H1 (cell line): ENCODE results near the gene MAPT. TPM values are rescaled to one million over a fixed set of nuclear protein-coding genes. Genes with fewer than 3 reads are reported as not detected.

Source experiments
- CEBPB ChIP-seq: IDR thresholded peaks from 2 replicates; pipeline ENCODE4 v1.6.1; 2012; ENCODE audit warnings: low read depth, low read length
- KDM1A ChIP-seq: fragments of 200-600, 300-600 bp; sonication (generic); IDR thresholded peaks from 2 replicates; pipeline ENCODE4 v1.7.1; 2016; ENCODE audit warnings: mild to moderate bottlenecking, low read length, borderline replicate concordance
- RNF2 ChIP-seq: fragments of 200-900, 300-1000 bp; sonication (generic); IDR thresholded peaks from 2 replicates; pipeline ENCODE4 v1.7.1; 2016; ENCODE audit warnings: borderline replicate concordance, low read depth, mild to moderate bottlenecking, antibody characterized with exemption, low read length; ENCODE audit not compliant: poor library complexity, severe bottlenecking; ENCODE audit errors: missing control alignments
- polyA plus RNA-seq, 7 experiments: library from polyadenylated mRNA; depleted of rRNA in 3 of 7; stranded (reverse) in 5 of 7; unstranded in 2 of 7; fragments of >200 nt in 5 of 7; fragments of 200-250 nt in 2 of 7; gene quantifications; 1 replicate in 5 of 7; 2 replicates in 1 of 7; 4 replicates in 1 of 7; pipeline versions ENCODE4 v1.2.1 to v1.2.3, GENCODE V29; 2011 to 2013; ENCODE audit warnings: missing spikeins in 2 of 7, mixed read lengths in 2 of 7
- total RNA-seq: library from RNA; stranded (reverse); fragmentation: NEBNext Ultra II Directional; extraction: Animal tissue kit (Norgen Biotek cat#: 25700); gene quantifications from 2 replicates; pipeline ENCODE4 v1.2.1, GENCODE V29; 2021
- TF ChIP-seq, protein P1 (sequence below): fragments of 300-600 bp; sonication (generic); IDR thresholded peaks from 2 replicates; pipeline ENCODE4 v1.7.1; 2012; ENCODE audit warnings: low read length, moderate library complexity, mild to moderate bottlenecking, inconsistent platforms; ENCODE audit not compliant: insufficient replicate concordance
- TF ChIP-seq, protein P2 (sequence below): IDR thresholded peaks from 2 replicates; pipeline ENCODE4 v1.6.1; 2012; ENCODE audit warnings: low read length, inconsistent platforms

Gene MAPT
- total and polyA plus RNA-seq, 2 of the 8 experiments (the other 6 are each of a cell fraction or from before 2014, with no cell fraction given): 0.54 to 1.7 TPM

DNA sequence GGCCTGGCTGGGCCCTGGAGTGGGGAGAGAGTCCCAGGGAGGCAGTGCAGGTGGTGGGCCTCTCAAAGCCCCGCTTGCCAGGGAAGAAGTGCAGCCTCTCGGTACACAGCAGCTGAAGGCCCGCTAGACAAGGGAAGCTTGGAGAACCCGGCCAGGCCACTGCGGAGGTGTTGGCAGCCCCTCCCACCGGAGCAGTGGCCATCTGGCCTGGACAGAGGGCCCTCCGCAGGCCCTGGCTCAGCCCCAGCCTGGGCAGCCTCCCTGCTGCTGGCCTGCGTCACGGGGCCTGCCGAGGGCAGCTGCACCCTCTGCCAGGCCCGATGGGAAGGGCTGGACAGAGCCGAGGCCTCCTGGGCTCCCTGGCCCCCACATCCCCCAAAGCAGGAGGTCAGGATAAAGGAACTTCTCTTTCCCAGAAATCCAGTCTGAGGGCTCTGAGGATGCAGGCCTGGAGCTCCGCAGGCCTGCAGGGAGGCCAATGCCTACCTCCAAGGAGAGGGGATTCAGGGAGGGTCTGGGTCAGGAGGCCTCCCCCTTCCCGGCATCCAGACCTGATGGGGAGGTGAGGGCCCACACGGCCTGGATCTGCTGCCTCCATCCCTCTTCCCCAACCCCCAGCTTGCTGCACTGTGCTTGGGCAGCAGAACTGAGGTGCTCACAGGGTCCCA is 45.4 kb upstream of the MAPT start (continued):
- no peak for TF ChIP-seq RNF2
- no peak for TF ChIP-seq CEBPB
- TF ChIP-seq, protein P1, sequence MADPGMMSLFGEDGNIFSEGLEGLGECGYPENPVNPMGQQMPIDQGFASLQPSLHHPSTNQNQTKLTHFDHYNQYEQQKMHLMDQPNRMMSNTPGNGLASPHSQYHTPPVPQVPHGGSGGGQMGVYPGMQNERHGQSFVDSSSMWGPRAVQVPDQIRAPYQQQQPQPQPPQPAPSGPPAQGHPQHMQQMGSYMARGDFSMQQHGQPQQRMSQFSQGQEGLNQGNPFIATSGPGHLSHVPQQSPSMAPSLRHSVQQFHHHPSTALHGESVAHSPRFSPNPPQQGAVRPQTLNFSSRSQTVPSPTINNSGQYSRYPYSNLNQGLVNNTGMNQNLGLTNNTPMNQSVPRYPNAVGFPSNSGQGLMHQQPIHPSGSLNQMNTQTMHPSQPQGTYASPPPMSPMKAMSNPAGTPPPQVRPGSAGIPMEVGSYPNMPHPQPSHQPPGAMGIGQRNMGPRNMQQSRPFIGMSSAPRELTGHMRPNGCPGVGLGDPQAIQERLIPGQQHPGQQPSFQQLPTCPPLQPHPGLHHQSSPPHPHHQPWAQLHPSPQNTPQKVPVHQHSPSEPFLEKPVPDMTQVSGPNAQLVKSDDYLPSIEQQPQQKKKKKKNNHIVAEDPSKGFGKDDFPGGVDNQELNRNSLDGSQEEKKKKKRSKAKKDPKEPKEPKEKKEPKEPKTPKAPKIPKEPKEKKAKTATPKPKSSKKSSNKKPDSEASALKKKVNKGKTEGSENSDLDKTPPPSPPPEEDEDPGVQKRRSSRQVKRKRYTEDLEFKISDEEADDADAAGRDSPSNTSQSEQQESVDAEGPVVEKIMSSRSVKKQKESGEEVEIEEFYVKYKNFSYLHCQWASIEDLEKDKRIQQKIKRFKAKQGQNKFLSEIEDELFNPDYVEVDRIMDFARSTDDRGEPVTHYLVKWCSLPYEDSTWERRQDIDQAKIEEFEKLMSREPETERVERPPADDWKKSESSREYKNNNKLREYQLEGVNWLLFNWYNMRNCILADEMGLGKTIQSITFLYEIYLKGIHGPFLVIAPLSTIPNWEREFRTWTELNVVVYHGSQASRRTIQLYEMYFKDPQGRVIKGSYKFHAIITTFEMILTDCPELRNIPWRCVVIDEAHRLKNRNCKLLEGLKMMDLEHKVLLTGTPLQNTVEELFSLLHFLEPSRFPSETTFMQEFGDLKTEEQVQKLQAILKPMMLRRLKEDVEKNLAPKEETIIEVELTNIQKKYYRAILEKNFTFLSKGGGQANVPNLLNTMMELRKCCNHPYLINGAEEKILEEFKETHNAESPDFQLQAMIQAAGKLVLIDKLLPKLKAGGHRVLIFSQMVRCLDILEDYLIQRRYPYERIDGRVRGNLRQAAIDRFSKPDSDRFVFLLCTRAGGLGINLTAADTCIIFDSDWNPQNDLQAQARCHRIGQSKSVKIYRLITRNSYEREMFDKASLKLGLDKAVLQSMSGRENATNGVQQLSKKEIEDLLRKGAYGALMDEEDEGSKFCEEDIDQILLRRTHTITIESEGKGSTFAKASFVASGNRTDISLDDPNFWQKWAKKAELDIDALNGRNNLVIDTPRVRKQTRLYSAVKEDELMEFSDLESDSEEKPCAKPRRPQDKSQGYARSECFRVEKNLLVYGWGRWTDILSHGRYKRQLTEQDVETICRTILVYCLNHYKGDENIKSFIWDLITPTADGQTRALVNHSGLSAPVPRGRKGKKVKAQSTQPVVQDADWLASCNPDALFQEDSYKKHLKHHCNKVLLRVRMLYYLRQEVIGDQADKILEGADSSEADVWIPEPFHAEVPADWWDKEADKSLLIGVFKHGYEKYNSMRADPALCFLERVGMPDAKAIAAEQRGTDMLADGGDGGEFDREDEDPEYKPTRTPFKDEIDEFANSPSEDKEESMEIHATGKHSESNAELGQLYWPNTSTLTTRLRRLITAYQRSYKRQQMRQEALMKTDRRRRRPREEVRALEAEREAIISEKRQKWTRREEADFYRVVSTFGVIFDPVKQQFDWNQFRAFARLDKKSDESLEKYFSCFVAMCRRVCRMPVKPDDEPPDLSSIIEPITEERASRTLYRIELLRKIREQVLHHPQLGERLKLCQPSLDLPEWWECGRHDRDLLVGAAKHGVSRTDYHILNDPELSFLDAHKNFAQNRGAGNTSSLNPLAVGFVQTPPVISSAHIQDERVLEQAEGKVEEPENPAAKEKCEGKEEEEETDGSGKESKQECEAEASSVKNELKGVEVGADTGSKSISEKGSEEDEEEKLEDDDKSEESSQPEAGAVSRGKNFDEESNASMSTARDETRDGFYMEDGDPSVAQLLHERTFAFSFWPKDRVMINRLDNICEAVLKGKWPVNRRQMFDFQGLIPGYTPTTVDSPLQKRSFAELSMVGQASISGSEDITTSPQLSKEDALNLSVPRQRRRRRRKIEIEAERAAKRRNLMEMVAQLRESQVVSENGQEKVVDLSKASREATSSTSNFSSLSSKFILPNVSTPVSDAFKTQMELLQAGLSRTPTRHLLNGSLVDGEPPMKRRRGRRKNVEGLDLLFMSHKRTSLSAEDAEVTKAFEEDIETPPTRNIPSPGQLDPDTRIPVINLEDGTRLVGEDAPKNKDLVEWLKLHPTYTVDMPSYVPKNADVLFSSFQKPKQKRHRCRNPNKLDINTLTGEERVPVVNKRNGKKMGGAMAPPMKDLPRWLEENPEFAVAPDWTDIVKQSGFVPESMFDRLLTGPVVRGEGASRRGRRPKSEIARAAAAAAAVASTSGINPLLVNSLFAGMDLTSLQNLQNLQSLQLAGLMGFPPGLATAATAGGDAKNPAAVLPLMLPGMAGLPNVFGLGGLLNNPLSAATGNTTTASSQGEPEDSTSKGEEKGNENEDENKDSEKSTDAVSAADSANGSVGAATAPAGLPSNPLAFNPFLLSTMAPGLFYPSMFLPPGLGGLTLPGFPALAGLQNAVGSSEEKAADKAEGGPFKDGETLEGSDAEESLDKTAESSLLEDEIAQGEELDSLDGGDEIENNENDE: no peak
- no peak for TF ChIP-seq KDM1A
- TF ChIP-seq, protein P2, sequence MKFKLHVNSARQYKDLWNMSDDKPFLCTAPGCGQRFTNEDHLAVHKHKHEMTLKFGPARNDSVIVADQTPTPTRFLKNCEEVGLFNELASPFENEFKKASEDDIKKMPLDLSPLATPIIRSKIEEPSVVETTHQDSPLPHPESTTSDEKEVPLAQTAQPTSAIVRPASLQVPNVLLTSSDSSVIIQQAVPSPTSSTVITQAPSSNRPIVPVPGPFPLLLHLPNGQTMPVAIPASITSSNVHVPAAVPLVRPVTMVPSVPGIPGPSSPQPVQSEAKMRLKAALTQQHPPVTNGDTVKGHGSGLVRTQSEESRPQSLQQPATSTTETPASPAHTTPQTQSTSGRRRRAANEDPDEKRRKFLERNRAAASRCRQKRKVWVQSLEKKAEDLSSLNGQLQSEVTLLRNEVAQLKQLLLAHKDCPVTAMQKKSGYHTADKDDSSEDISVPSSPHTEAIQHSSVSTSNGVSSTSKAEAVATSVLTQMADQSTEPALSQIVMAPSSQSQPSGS: no peak
